ENCODE data around the gene DPH5.
"Not testable (repeated sequence)": the region's sequence is repeated elsewhere in the genome, so short reads cannot be mapped to it uniquely, and the experiment has no call there.

Gene DPH5, protein sequence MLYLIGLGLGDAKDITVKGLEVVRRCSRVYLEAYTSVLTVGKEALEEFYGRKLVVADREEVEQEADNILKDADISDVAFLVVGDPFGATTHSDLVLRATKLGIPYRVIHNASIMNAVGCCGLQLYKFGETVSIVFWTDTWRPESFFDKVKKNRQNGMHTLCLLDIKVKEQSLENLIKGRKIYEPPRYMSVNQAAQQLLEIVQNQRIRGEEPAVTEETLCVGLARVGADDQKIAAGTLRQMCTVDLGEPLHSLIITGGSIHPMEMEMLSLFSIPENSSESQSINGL

DNA sequence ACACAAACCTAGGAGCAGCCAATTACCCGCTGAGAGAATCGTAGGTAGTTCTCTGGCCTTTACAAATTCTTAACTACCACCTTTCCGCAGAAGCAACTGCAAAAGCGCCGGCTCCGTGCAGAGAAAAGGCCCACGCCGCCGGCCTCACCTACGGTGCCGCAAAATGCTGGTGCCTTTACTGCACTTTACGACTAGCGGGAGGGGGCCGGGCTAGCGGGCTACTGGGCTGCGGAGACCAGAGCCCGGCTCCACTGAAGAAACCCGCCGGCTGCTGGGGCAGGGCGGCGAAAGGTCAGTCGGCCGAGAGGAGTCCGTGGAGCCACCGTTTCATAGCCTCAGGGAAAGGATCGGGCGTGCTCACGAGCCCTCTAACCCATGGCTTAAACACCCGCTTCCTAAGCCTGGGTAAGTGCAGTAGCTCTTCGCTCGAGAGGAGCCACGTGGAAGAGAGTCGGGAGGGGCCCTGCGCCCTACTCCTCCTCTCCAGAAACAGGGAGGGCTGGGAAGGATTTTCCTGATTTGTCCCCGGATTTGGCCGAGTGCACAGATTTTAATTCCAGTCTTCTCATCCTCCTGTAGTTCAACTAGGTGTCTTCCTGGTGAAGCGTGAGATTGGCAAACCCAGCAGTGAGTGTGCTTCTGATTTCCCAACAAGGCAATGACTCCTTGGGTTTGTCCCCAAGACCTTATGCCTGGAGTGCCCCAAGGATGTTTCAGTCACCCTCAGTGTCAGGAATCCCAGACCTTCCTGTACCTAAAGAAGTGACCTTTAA lies at the start of gene DPH5:
Gene DPH5 (minus strand): TSS at position 128 of the 773 bp plus-strand sequence. CDS start 341 bp downstream, outside the sequence.
- peak; percentile 95 for DNase-seq

DNA sequence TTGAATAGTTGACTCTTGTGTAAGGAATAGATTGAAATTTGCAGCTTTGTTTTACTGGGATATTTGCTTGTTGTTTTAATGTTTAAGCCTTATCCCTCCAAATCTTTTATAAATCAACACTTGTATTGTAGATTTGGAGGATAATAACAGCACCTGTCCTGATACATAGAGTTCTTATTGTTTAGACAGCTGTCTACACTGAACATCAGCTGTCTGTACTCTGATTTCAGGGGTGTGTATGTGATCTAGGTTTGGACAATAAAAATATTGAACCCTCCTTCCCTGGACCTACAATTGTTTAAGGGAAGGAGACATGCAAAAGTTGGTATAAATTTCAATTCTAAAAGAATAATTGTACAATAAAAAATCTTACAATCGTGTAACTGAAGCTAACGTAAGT lies 48.3 kb upstream of the DPH5 start:
- DNase-seq, result no peak

DNA sequence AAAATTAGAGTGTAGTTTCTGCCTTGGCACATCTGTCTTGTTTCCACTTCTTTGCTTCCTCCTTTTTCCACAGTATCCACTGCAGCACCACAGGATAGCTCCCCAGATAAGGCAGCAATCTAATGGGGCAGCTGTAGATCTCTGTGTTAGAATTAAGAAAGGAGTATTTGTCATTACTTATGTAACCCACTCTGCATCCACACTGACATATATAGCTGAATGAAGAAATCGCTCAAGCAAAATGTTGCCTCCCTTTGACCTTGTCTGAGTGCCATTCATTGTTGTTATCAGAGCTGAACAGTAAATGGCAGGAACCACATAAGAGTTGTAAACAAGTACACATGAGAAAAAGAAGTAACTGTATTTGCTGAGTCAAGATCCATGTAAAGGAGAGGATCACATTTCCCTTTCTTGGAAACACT lies 45.9 kb upstream of the DPH5 start:
- peak; percentile 3 for DNase-seq

DNA sequence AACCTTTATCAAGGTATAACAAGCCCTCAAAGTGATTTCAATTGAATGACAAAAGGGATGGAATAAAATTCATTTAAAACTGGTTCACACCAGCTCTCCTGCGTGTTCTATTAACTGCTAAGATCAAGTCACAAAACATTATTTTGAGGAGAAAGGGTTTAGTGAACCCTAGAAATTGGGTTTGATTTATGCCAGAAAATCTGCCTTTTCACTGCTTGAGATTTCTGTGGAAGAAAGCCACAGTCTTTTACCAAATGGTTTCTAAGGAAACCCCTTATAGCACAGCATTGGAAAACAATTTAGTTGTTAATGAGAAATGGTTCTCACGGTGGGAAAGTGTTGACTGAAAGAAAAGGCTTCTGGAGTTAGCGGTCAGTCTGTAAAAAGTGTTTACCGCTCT lies 43.6 kb upstream of the DPH5 start:
- no peak for DNase-seq

DNA sequence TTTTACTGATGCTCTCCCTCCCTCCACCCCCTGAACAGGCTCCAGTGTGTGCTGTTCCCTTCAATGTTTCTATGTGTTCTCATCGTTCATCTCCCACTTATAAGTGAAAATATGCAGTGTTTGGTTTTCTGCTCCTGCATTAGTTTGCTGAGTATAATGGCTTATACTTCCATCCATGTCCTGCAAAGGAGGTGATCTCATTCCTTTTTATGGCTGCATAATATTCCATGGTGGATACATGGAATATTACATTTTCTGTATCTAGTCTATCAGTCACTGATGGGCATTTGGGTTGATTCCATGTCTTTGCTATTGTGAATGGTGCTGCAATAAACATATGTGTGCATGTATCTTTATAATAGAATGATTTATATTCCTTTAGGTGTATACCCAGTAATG lies 41.4 kb upstream of the DPH5 start:
- DNase-seq, result not testable (repeated sequence)

DNA sequence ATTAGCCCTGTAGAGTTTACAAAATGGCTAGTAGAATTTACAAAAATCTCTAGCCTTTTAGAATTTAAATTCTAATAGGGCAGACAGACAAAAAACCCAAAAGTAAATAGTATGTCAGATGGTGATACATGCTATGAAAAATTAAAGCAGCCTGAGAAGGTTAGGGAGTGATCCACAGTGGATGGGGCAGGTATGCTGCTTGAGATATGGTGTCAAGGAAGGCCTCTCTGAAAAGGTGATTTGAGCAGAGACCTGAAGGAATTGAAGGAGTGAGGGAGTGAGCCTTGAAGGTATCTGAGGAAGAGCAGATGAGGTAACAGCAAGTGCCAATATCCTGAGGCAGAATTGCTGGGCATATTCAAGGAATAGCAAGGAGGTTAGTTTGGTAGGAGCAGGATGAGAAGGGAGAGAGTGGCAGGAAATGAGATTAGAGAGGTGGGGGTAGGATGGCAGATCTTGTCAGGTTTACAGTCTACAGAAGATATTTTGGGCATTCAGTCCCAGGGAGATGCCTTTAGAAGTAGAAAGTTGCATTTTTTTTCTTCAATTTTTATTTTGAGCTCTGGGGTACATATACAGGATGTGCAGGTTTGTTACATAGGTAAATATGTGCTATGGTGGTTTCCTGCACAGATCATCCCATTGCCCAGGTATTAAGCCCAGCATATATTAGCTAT lies 40.8 kb upstream of the DPH5 start:
- DNase-seq, result peak; percentile 45

DNA sequence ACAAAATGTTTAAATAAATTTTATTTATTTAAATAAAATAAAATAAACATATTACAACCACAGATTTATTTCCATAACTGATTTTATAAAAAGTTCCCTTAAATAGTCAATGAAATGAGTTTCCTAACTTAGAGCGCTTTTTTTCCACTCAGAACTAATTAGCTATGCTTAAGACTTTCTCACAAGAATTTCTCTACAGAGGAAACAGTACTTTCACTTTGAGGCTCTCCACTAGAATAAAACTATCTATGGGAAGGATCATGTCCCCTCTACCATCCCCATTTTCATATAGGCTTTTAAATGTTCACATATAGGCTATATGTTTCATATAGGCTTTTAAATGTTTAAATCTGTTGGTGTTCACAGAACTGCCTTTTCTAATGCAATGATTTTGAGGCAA lies 40.0 kb upstream of the DPH5 start:
- DNase-seq, result no peak

DNA sequence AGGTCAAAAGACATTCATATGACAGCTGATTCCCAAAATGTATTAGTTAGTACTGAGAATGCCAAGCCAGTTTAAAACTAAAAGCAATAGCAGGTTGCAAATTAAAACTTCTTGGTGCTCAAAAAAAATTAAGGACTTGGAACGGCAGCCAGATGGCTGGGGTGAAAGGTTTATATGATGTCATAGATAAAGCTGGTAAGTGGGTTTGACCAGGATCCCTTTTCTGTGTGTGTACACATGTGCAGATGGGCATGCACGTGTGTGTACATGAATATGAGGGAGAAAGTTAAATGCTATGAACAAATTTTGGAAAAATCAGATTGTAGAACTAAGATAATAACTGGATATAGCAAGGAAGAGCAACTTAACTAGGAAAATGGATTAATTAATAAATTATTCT lies 39.1 kb upstream of the DPH5 start:
- no peak for DNase-seq

DNA sequence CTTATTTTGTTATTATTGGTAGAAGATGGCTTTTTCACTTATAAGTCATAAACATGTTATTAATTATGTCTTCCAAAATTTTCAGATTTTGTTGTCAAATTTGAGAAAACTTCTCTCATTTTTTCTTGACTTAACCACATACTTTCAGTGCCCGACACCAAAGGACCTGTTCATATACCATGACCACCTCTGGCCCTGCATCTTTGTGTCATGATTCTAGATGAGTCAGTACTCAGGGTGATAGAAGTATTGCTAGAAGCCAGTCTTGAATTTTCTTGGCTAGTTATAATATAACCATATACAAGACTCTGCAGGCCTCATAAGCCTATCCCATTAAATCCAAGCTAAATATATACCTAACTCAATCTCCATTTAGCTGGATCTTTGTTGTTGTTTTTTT lies 35.4 kb upstream of the DPH5 start:
- no peak for DNase-seq

DNA sequence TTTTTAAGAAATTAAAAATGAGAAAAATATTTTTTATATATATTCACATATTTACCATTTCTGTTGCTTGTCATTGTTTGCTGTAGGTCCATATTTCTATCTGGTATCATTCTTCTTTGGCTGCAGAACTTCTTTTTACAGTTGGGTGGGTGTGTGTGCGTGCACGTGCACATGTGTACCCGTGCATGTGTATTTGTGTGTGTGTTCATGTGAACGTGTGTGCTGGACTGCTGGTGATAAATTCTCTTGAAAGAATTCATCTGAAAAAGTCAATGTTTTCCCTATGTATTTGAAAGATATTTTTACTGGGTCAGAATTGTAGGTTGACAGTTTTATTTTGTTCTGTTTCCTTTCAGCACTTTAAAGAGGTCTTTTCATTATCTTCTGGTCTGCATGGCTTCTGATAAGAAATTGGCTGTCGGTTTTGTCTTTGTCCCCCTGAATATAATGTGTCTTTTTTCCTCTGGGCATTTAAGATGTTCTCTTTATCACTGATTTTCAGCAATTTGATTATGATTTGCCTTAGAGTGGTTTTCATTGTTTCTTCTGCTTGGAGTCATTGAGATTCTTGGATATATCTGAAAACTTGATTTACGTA lies 34.5 kb upstream of the DPH5 start:
- DNase-seq, result no peak

DNA sequence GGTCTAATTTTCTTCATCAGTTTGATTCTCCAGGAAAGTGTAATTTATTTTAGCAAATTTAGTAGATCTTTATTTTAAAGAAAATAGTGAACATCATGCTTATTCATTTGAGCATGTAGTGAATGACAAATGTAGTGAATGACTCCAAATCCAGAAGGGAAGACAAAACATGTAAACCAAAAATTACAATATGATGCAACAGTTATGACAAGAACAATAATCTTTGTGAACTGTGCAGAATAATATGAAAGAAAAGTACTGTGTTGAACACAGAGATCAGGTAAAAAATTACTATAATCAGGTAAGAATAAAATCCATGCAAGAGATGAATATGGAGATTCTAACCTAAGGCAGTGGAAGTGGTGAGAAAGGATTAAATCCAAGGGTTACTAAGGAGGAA lies 30.0 kb upstream of the DPH5 start:
- no peak for DNase-seq

DNA sequence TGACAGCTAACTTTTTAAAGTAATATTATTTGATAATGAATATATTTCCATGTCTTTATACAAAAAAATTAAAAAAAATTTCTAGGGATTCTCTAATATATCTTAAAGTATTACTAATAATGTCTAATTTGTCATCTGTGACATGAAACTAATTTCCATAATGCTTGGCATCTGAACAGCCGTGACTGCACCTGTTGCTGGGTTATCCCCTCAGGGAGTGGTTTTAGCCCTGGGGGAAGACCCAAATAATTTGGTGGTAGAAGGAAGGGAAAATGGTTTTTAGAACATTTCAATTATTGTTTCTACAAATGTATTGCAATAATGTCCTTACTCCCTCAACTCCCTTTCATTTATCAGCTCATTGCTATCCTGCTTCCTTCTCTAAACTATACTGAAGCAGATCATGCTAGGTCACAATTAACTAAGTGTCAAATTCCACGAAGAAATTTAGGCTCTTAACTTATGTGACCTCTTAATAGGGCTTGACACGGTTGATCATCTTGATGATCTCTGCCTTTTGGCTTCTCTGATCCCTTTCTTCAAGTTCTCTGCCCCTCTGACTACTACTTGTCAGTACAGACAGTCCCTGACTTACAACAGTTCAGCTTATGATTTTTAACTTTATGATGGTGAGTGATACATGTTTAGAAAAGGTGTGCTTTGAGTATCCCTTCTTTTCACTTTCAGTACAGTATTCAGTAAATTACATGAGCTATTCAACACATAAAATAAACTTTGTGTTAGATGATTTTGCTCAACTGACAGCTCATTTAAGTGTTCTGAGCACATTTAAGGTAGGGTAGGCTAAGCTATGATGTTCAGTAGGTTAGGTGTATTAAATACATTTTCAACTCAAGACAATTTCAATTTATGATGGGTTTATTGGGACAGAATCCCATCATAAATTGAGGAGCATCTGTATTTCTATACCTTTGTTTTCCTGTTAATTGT lies 26.4 kb upstream of the DPH5 start:
- DNase-seq, result no peak

DNA sequence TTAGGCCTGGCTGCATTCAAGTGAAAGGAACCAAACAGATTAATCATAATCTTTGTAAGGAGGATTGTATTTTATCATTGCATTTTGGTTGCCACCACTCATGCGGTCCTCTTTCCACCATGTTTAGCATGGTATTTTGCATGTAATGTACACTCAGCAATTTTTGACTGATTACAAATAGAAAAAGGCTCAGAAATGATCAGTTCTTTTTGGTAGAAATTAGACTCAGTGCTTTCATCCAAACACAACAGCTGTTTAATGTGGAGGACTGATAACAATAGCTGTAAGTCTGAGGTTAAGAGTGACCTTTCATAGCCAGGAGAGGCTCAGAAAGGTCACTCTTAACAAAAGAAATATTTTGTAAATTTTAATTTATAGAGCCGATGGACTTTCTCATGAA lies 25.3 kb upstream of the DPH5 start:
- no peak for DNase-seq

DNA sequence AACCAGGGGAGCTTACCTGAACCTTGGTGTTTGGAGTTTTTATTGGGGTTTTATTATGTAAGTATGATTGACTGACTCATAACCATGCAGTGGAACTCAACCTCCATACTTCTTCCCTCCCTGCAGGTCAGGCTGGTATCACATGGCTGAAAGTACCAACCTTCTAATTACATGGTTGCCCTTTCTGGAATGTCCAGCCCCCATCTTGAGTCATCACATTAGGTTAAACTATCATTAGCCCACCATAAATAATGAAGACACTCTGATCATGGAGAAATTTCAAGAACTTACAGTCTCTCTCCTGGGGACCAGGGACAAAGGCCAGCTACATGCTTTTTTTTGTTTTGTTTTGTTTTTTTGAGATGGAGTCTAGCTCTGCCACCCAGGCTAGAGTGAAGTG lies 19.2 kb upstream of the DPH5 start:
- DNase-seq, result no peak

DNA sequence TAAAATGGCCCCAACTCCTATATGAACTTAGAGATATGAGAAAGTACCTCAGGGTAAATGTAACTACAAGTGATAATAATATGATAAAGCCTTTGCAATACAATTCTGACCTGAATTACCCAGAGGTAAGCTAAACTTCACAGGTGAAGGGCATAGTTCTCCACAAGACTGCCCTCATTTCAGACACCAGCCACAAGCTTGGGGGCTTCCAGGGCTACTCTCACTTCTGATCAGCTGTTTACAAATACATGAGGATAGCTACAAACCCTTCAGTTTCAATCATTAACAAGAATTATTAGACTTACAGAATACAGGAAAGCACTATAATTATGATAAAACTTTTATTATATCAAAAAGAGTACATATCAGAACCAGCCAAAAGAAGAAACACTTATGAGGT lies 18.7 kb upstream of the DPH5 start:
- DNase-seq, result no peak

DNA sequence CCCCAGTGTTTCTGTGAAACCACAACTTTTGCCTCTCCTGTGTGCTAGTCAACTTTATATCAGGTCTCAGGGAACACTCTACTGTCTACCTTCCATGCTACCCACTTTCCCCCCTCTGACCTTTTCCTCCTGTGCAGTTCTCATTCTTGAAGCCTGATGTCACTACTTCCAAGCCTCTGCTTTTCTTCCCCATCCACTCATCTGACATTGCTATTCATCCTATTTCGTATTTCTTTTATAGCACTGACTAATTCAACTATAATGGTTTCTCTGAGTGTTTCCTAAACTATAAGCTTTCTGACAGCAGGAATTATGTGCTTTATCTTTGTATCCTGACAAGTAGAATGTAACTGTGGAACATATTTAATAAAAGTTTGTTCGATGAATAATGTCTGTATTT lies 18.2 kb upstream of the DPH5 start:
- DNase-seq, result peak; percentile 66

DNA sequence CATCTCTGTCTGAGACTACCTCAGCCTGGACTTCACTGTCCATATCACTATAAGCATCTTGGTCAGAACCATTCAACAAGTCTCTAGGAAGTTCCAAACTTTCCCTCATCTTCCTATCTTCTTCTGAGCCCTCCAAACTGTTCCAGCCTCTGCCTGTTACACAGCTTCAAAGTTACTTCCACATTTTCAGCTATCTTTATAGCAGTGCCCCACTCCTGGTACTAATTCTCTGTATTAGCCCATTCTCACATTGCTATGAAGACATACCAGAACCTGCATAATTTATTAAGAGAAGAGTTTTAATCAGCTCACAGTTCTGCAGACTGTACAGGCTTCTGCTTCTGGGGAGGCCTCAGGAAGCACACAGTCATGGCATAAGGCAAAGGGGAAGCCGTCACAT lies 15.7 kb upstream of the DPH5 start:
- DNase-seq, result no peak

DNA sequence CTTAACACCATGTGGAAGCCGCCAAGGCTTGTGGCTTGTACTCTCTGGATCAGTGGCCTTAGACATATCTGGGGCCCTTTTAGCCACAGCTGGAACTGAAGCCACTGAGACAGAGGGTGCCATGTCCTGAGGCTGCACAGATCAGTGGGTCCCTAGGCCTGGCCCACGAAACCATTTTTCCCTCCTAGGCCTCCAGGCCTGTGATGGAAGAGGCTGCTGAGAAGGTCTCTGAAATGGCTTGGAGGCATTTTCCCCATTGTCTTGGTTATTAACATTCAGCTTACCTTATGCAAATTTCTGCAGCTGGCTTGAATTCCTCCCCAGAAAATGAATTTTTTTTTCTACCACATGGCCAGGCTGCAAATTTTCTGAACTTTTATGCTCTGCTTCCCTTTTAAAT lies 15.1 kb upstream of the DPH5 start:
- DNase-seq, result no peak

DNA sequence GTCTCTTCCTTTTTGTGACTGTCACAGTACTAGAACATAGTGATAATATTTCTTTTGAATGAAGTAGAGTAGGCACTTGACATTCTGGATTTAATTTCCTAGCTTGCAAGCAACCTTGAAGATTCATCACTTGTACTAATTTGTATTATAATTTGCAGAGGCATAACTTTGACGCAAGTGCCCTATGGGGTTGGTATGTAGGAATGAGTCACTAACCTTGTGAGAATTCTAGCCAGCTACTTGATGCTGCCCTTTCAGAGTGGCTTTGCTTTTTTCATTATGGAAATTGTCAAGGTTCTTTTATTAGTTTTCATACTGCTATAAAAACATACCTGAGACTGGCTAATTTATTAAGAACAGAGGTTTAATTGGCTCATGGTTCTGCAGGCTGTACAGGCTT lies 13.7 kb upstream of the DPH5 start:
- peak; percentile 16 for DNase-seq

DNA sequence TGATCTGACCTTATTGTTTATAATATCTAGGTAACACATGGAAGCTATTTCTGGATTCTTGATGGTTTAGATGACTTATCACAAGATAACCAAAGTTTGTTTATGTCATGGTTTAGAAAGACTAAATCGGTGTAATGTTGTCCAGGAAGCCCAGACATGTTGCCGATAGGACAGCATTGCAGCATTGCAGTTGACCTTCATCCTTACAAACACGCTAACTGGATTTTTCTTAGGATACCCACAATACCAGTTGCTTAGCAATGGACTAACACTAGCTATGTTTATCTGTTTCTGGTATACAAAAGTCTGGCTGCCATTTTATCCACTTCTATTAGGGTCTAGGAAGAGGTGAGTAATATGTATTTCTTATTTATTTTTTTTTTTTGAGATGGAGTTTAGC lies 11.7 kb upstream of the DPH5 start:
- DNase-seq, result no peak

DNA sequence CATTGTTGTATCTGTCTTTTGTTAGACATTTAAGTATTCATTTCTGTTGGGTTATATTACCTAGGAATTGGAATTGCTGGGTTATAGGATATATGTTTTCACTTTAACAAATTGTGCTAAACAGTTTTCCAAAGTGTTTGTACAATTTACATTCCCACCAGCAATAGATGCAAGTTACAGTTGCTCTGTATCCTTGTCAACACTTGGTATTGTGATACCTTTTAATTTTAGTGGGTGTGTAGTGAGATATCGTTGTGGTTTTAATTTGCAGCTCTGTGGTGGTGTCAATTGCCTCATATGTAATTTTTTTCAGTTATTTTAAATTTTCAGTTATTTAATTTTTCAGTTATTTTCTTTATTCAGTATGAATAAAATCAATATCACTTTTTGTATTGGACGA lies 7.4 kb upstream of the DPH5 start:
- DNase-seq, result no peak

DNA sequence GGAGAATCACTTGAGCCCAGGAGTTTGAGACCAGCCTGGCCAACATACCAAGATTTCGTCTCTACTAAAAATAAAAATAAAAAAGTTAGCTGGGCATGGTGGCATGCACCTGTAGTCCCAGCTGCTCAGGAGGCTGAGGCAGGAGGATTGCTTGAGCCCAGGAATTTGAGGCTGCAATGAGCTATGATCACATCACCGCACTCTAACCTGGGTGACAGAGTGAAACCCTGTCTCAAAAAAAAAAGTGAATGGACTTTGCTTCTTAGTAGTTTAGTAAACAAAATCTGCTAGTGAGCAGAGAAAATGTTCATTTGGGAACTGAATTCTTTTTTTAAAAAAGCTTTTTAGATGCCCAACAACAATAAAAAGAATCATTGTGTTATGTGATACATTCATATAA lies 6.5 kb upstream of the DPH5 start:
- not testable (repeated sequence) for DNase-seq

DNA sequence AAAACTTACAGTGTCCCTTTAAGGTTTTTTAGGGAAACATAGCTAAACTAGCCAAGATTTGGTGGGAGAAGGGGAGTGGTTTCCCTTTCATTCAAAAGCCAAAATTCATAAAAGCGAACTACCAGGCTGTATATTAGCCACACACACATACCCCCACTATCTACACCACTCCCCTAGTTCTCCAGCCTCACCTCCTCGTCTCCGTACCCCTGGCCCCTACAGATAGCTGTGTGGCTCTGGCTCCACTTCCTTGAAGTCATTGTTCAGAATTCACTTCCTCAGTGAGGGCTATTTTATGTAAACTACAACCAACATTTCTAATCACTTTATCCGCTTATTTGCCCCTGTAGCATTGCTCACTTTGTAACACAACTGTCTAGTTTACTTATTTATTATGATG lies 5.3 kb upstream of the DPH5 start:
- no peak for DNase-seq
